ENCODE data around the gene VMO1.

Gene VMO1

DNA sequence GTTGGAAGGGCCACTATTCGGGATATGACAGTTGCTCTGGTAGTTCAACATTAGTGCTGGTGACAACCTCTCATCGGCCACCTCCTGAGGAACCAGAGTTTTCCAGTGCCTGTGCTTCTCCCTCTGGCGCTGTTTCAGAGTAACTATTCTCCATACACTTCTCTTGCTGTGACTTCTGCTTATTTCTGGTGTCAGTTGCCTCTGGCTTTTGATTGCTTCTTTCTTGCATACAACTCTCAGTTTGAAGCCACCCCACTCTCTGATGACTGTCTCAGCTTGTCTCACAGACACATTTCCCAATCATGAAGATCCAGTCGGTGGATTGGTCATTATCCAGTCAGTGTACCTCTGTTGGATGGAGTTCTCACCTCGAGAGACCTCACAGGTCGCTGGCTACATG is 17.9 kb downstream of the VMO1 start:
- Histone ChIP-seq H3K4me2 (ENCODE audit: low read length) (no peak overlapping the region), H2AFZ (no peak overlapping the region), H3K79me2 (no peaks in the 10 kb centered on the region), H3K4me3 (ENCODE audit: low read depth, low read length) (no peak overlapping the region), H3K27me3 (ENCODE audit: control insufficient read depth, insufficient read depth, low read length) (no peaks in the 10 kb centered on the region), H3K36me3 (ENCODE audit: control insufficient read depth, insufficient read depth, low read length) (no peaks in the 10 kb centered on the region), H3K9ac (no peak overlapping the region), H3K27ac (no peak overlapping the region), H3K4me1 (peaks cover 8% of the 10 kb centered on the region), H3K9me3 (ENCODE audit: control insufficient read depth, low read length) (no peaks in the 10 kb centered on the region)
- no peak for TF ChIP-seq CTCF (IDR thresholded peaks at IDR 0.05)

DNA sequence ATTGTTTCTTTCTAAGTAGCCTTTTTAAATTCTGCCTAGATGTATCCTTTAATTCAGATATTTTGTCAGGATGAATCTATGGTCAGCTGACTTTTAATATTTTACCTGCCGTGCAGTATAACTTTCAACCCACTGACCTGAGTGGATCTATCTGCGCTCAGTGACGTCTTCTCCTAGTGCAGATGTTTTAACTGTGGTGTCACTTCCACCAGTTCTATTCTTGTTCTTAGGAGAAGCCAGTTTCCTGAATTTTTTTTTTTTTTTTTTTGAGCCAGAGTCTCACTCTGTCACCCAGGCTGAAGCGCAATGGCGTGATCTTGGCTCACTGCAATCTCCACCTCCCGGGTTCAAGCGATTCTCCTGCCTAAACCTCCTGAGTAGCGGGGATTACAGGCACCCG is 19.4 kb downstream of the VMO1 start:
- no peak for TF ChIP-seq CTCF (IDR thresholded peaks at IDR 0.05)
- Histone ChIP-seq H3K27ac (no peak overlapping the region), H3K36me3 (ENCODE audit: control insufficient read depth, insufficient read depth, low read length) (no peaks in the 10 kb centered on the region), H3K4me1 (peaks cover 6% of the 10 kb centered on the region), H3K9me3 (ENCODE audit: control insufficient read depth, low read length) (no peaks in the 10 kb centered on the region), H2AFZ (no peak overlapping the region), H3K79me2 (no peaks in the 10 kb centered on the region), H3K9ac (no peak overlapping the region), H3K4me2 (ENCODE audit: low read length) (no peak overlapping the region), H3K4me3 (ENCODE audit: low read depth, low read length) (no peak overlapping the region), H3K27me3 (ENCODE audit: control insufficient read depth, insufficient read depth, low read length) (no peaks in the 10 kb centered on the region)

DNA sequence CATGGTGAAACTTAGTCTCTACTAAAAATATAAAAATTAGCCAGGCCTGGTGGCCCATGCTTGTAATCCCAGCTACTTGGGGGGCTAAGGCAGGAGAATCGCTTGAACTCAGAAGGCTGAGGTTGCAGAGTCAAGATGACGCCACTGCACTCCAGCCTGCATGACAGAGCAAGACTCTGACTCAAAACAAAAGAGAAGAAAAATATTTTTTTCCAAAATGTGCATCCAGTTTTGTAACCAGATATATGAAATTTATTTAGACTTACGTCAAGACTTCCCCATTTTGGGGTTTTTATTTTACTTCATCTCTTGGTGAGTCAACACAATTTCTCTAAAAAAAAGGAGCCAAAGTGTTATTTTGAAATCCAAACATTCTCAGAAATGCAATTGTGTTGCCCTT is 20.0 kb downstream of the VMO1 start:
- no peak overlapping the region for H3K4me2 ChIP-seq (ENCODE audit: low read length)
- peaks cover under 1% of the 10 kb centered on the region for H3K4me1 ChIP-seq
- TF ChIP-seq CTCF (IDR thresholded peaks at IDR 0.05), result no peak
- no peak overlapping the region for H2AFZ ChIP-seq
- no peaks in the 10 kb centered on the region for H3K9me3 ChIP-seq (ENCODE audit: control insufficient read depth, low read length)
- H3K4me3 ChIP-seq (ENCODE audit: low read depth, low read length), result no peak overlapping the region
- H3K36me3 ChIP-seq (ENCODE audit: control insufficient read depth, insufficient read depth, low read length), result no peaks in the 10 kb centered on the region
- H3K27me3 ChIP-seq (ENCODE audit: control insufficient read depth, insufficient read depth, low read length), result no peaks in the 10 kb centered on the region
- no peaks in the 10 kb centered on the region for H3K79me2 ChIP-seq
- H3K9ac ChIP-seq, result no peak overlapping the region
- no peak overlapping the region for H3K27ac ChIP-seq

DNA sequence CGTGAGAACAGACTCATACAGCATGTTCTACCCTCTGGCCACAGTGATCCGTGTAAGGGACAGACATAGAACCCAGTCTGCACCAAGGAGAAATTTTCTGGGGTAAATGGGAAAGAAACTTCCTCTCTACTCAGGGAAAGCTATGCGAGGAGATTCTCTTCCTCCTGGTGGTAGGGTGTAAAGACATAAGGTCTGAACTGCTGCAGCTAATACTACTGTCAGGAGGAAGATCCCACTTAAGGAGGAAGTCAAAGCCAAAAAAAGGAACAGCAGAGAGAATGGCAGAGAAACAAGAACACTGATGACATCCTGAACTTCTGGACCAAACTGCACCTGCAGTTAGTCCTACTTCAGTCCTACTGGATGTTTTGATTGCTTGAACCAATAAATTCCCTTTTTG is 21.6 kb downstream of the VMO1 start:
- TF ChIP-seq CTCF (IDR thresholded peaks at IDR 0.05), result no peak
- H3K9ac ChIP-seq, result no peak overlapping the region
- H2AFZ ChIP-seq, result no peak overlapping the region
- no peaks in the 10 kb centered on the region for H3K36me3 ChIP-seq (ENCODE audit: control insufficient read depth, insufficient read depth, low read length)
- no peaks in the 10 kb centered on the region for H3K4me1 ChIP-seq
- no peak overlapping the region for H3K4me2 ChIP-seq (ENCODE audit: low read length)
- H3K27me3 ChIP-seq (ENCODE audit: control insufficient read depth, insufficient read depth, low read length), result no peaks in the 10 kb centered on the region
- no peaks in the 10 kb centered on the region for H3K79me2 ChIP-seq
- H3K9me3 ChIP-seq (ENCODE audit: control insufficient read depth, low read length), result no peaks in the 10 kb centered on the region
- H3K27ac ChIP-seq, result no peak overlapping the region
- H3K4me3 ChIP-seq (ENCODE audit: low read depth, low read length), result no peak overlapping the region

DNA sequence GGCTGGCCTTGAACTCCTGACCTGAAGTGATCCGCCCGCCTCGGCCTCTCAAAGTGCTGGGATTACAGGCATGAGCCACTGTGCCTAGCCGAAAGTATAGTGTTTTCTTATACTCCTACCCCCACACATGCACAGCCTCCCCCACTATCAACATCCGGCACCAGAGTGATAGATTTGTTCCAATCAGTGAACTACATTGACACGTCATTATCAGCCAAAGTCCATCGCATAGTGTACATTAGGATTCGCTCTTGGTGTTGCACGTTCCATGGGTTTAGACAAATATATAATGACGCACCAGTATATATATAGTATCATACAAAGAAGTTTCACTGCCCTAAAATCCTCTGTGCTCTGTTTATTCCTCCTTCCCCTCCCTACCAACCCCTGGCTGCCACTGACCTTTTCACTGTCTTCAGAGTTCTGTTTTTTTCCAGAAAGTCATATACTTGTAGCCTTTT is 26.4 kb downstream of the VMO1 start:
- Histone ChIP-seq H3K79me2 (no peaks in the 10 kb centered on the region), H3K4me3 (ENCODE audit: low read depth, low read length) (no peak overlapping the region), H3K36me3 (ENCODE audit: control insufficient read depth, insufficient read depth, low read length) (no peaks in the 10 kb centered on the region), H3K9ac (no peak overlapping the region), H2AFZ (no peak overlapping the region), H3K27me3 (ENCODE audit: control insufficient read depth, insufficient read depth, low read length) (no peaks in the 10 kb centered on the region), H3K27ac (no peak overlapping the region), H3K4me1 (no peaks in the 10 kb centered on the region), H3K9me3 (ENCODE audit: control insufficient read depth, low read length) (no peaks in the 10 kb centered on the region), H3K4me2 (ENCODE audit: low read length) (no peak overlapping the region)
- no peak for TF ChIP-seq CTCF (IDR thresholded peaks at IDR 0.05)
